GM12878 (cell line): ENCODE data around the gene MUC20. TPM values are rescaled to one million over a fixed set of nuclear protein-coding genes. Genes with fewer than 3 reads are reported as not detected.
"Not testable (repeated sequence)": the region's sequence is repeated elsewhere in the genome, so short reads cannot be mapped to it uniquely, and the experiment has no call there.

Source experiments
- ATAC-seq: fragments of 200-7000 bp; cut with Tn5 transposase; 3 replicates; pipeline ENCODE4 v1.9.1; 2020; ENCODE audit warnings: mild to moderate bottlenecking, moderate library complexity
- Bru-seq: library from RNA; stranded (reverse); fragments of 400-500 nt; gene quantifications from one replicate; lab custom pipeline; 2021; lab: Mats Ljungman, UMichigan
- BruChase-seq, 2 experiments: library from RNA; stranded (reverse); fragments of 400-500 nt; gene quantifications; one replicate each; lab custom pipeline; 2021; lab: Mats Ljungman, UMichigan
- BruUV-seq: library from RNA; stranded (reverse); fragments of 400-500 nt; replicated peaks from 2 replicates; lab custom pipeline; 2021; lab: Mats Ljungman, UMichigan
- CTCF ChIA-PET: fragments of 300-600 bp; sonication (Branson Sonifier 250); formaldehyde crosslinking; extraction: SDS; loops from one replicate; lab custom pipeline; 2021; ENCODE audit warnings: inconsistent platforms; lab: Yijun Ruan, JAX
- POLR2A ChIA-PET: fragments of 350-600 bp; formaldehyde crosslinking; extraction: SDS; loops from one replicate; lab custom pipeline; 2021; ENCODE audit warnings: inconsistent platforms; lab: Charles Lee
- RAD21 ChIA-PET: fragments of 300-600 bp; sonication (Branson Sonifier 250); formaldehyde crosslinking; loops from one replicate; lab custom pipeline; 2023; ENCODE audit warnings: antibody characterized with exemption; ENCODE audit not compliant: unreplicated experiment; lab: Charles Lee
- SMC1A ChIA-PET: fragments of 300-600 bp; sonication (Branson Sonifier 250); formaldehyde crosslinking; loops from one replicate; lab custom pipeline; 2023; ENCODE audit not compliant: unreplicated experiment, uncharacterized antibody; lab: Charles Lee
- DNase-seq: peaks from one replicate; pipeline ENCODE4 v3.0.0-alpha.2; 2011; ENCODE audit warnings: low read depth, low spot score
- FAIRE-seq: peaks from 3 replicates; lab custom pipeline; 2011; peaks lifted over from hg19 to GRCh38; lab: Jason Lieb, UNC
- H2AFZ ChIP-seq: 2 replicates; pipeline ENCODE4 v1.6.0; 2011; ENCODE audit warnings: low read depth, low read length, control low read depth; ENCODE audit not compliant: control insufficient read depth
- H3K27ac ChIP-seq: 2 replicates; pipeline ENCODE4 v1.5.1; 2011; ENCODE audit warnings: control low read depth; ENCODE audit not compliant: control insufficient read depth, insufficient read depth
- H3K27me3 ChIP-seq, 2 experiments: replicated peaks in 1 of 2; 2 replicates each; pipeline versions ENCODE4 v1.6.0 to v1.6.1; 2011; ENCODE audit warnings: low read length in 1 of 2; ENCODE audit not compliant: control insufficient read depth in 2 of 2, insufficient read depth in 2 of 2
- H3K36me3 ChIP-seq, 2 experiments: 2 replicates each; pipeline ENCODE4 v1.5.1; 2011; ENCODE audit warnings: low read length in 1 of 2; ENCODE audit not compliant: control insufficient read depth in 2 of 2, insufficient read depth in 2 of 2
- H3K4me1 ChIP-seq: 2 replicates; pipeline ENCODE4 v1.6.1; 2011; ENCODE audit warnings: mild to moderate bottlenecking, low read length, moderate library complexity, mixed read lengths; ENCODE audit not compliant: control insufficient read depth, insufficient read depth
- H3K4me2 ChIP-seq: 2 replicates; pipeline ENCODE4 v1.6.0; 2011; ENCODE audit warnings: control low read depth; ENCODE audit not compliant: control insufficient read depth, insufficient read depth
- H3K4me3 ChIP-seq: fragments of 200-600 bp; sonication (generic); 2 replicates; pipeline ENCODE4 v1.5.1; 2016
- H3K79me2 ChIP-seq: 2 replicates; pipeline ENCODE4 v1.6.0; 2011; ENCODE audit warnings: low read length; ENCODE audit not compliant: control insufficient read depth, insufficient read depth
- H3K9ac ChIP-seq: 2 replicates; pipeline ENCODE4 v1.8.0; 2011; ENCODE audit warnings: low read length, control low read depth, mixed read lengths; ENCODE audit not compliant: control insufficient read depth, insufficient read depth
- H3K9me3 ChIP-seq: replicated peaks from 3 replicates; pipeline ENCODE4 v1.5.1; 2011; ENCODE audit warnings: mild to moderate bottlenecking, low read length; ENCODE audit not compliant: control insufficient read depth, insufficient read depth
- H4K20me1 ChIP-seq: 2 replicates; pipeline ENCODE4 v1.6.0; 2011; ENCODE audit not compliant: control insufficient read depth, insufficient read depth
- WGBS: methylation state at CpG from one replicate; pipeline ENCODE4 v1.1.6; 2016; ENCODE audit warnings: low lambda C conversion rate; ENCODE audit not compliant: insufficient replicate concordance, insufficient coverage; ENCODE audit errors: missing lambda C conversion rate; 5-methylcytosine and 5-hydroxymethylcytosine counted together
- in situ Hi-C: fragments of 300-500 bp; cut with MboI; formaldehyde crosslinking; loops from 9 replicates; pipeline ENCODE4 v1.14.3; 2018; ENCODE audit warnings: mixed read lengths
- intact Hi-C: fragments of 100-400 bp; cut with micrococcal nuclease; formaldehyde crosslinking; loops from one replicate; pipeline ENCODE4 v1.14.2; 2022; ENCODE audit not compliant: unreplicated experiment
- long read RNA-seq, 2 experiments: library from polyadenylated mRNA; unstranded; transcript quantifications; one replicate each; pipeline ENCODE4 v2.0.0, GENCODE V29; 2019 to 2020
- polyA minus RNA-seq, 3 experiments: library from RNA; depleted of rRNA, polyadenylated mRNA; stranded (reverse); fragments of >200 nt; gene quantifications; 2 replicates each; pipeline ENCODE4 v1.2.3, GENCODE V29; 2011
- polyA plus RNA-seq, 11 experiments: library from polyadenylated mRNA; depleted of rRNA in 4 of 11; unstranded in 6 of 11; stranded (reverse) in 5 of 11; fragments of >200 nt; fragmentation: Nextera tagmentation in 4 of 11; fragmentation: Illumina TruSeq in 1 of 11; extraction: Ambion mirVana in 4 of 11; extraction: Trizol in 1 of 11; gene quantifications; 1 replicate in 1 of 11; 2 replicates in 10 of 11; pipeline versions ENCODE4 v1.2.1 to v1.2.3, GENCODE V29; 2011 to 2016; ENCODE audit warnings: inconsistent platforms in 2 of 11, missing spikeins in 2 of 11, low read depth in 1 of 11
- total RNA-seq, 4 experiments: library from RNA; depleted of rRNA in 3 of 4; stranded (reverse); fragments of >200 nt in 3 of 4; fragmentation: Illumina TruSeq in 1 of 4; extraction: Trizol in 1 of 4; gene quantifications; 2 replicates each; pipeline versions ENCODE4 v1.2.1 to v1.2.3, GENCODE V29; 2013 to 2021

MUC20 gene, protein sequence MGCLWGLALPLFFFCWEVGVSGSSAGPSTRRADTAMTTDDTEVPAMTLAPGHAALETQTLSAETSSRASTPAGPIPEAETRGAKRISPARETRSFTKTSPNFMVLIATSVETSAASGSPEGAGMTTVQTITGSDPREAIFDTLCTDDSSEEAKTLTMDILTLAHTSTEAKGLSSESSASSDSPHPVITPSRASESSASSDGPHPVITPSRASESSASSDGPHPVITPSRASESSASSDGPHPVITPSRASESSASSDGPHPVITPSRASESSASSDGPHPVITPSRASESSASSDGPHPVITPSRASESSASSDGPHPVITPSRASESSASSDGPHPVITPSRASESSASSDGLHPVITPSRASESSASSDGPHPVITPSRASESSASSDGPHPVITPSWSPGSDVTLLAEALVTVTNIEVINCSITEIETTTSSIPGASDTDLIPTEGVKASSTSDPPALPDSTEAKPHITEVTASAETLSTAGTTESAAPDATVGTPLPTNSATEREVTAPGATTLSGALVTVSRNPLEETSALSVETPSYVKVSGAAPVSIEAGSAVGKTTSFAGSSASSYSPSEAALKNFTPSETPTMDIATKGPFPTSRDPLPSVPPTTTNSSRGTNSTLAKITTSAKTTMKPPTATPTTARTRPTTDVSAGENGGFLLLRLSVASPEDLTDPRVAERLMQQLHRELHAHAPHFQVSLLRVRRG
- total RNA-seq (2013; cell fraction: nucleolus; rRNA removed) = 1.7 and 2.4 TPM in 2 replicates
- total RNA-seq (2014; rRNA removed) (0.17 TPM in 1 of 2 replicates, not detected in the other), total RNA-seq (2014; rRNA removed; fragmentation: Illumina TruSeq; extraction: Trizol) (0.18 and 0.22 TPM in 2 replicates), total RNA-seq (2021) (0.13 and 0.46 TPM in 2 replicates), polyA plus RNA-seq (2011; rRNA removed) (0.07 TPM in 1 of 2 replicates, not detected in the other), polyA plus RNA-seq (2014; fragmentation: Illumina TruSeq; extraction: Trizol) (0.38 TPM in 1 of 2 replicates, not detected in the other), polyA plus RNA-seq (2014; fragmentation: Nextera tagmentation; extraction: Ambion mirVana) (under 1 TPM; 0.04 to 0.06 TPM), polyA plus RNA-seq (2014; rRNA removed) (0.13 and 0.80 TPM in 2 replicates), polyA plus RNA-seq (2016; fragmentation: Nextera tagmentation; extraction: Ambion mirVana) (not detected), polyA minus RNA-seq (2011; rRNA and poly(A)+ RNA removed) (0.31 TPM in 1 of 2 replicates, not detected in the other), Bru-seq, nascent RNA (percentile 31 among the genes with signal in this experiment), BruChase-seq, experiment 1, labeled RNA remaining after a 6-hour chase (percentile 62 among the genes with signal in this experiment), BruChase-seq, experiment 2, labeled RNA remaining after a 2-hour chase (percentile 50 among the genes with signal in this experiment)
- 0.47 TPM for polyA plus RNA-seq (2011; ENCODE audit: low read depth)
- 0.09 TPM in 1 of 2 replicates, not detected in the other for polyA plus RNA-seq (2011; cell fraction: cytosol; rRNA removed)
- polyA plus RNA-seq (2011; cell fraction: nucleus; rRNA removed) = 0.19 and 0.63 TPM in 2 replicates
- polyA plus RNA-seq (2012) = 0.39 and 0.50 TPM in 2 replicates
- not detected in 2 replicates for polyA minus RNA-seq (2011; cell fraction: cytosol; rRNA and poly(A)+ RNA removed)
- polyA minus RNA-seq (2011; cell fraction: nucleus; rRNA and poly(A)+ RNA removed) = 0.19 TPM in 1 of 2 replicates, not detected in the other
- long read RNA-seq, experiment 1 = 0 reads
- long read RNA-seq, experiment 2 = 0 reads

DNA sequence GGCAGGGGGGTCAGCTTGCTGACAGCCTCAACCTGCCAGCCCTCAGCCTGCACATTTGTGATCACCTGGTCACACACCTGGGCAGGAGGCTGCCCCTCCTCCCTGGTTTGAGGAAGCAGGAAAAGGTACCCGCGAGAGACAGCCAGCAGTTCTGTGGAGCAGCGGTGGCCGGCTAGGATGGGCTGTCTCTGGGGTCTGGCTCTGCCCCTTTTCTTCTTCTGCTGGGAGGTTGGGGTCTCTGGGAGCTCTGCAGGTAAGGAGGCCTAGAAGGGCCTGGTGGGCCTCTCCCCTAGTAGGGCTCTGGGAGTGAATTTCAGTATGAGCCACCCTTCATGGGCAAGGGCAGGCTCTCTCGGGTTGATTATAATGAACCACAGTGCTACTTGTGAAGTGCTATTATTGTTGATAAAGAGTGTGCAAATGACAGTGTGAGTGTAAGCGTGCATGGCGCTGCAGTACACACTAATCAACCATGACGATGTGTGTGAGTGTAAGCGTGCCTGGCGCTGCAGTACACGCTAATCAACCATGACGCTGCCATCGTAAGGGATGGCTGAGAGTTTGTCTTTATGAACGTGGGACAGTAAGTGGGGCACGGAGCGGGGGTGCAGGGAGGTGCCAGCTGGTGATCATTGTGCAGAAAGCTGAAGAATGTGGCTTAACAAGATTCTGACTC lies at the start of gene MUC20:
TSS of gene MUC20 (plus strand) at position 148 of the 676 bp plus-strand sequence. CDS start at position 178, 30 bp downstream.
- CTCF ChIA-PET = interaction anchor here (1.3 kb wide), 1 partner anchor 130 kb away, joined by 3 read pairs; no protein-coding TSS in a partner anchor
- POLR2A ChIA-PET = interaction anchor here (0.6 kb wide), 1 partner anchor 65 kb away, joined by 4 read pairs; no protein-coding TSS in a partner anchor
- DNase-seq, SMC1A ChIA-PET, H3K4me1 ChIP-seq, H4K20me1 ChIP-seq, FAIRE-seq, in situ Hi-C loops, H2AFZ ChIP-seq, BruUV-seq, H3K9ac ChIP-seq, H3K79me2 ChIP-seq, H3K27ac ChIP-seq, intact Hi-C loops, H3K9me3 ChIP-seq, H3K4me3 ChIP-seq, H3K36me3 ChIP-seq, RAD21 ChIA-PET, ATAC-seq, H3K27me3 ChIP-seq, H3K4me2 ChIP-seq: not testable (repeated sequence)
- WGBS = 57% methylated on average over 13 of the region's 16 CpGs

DNA sequence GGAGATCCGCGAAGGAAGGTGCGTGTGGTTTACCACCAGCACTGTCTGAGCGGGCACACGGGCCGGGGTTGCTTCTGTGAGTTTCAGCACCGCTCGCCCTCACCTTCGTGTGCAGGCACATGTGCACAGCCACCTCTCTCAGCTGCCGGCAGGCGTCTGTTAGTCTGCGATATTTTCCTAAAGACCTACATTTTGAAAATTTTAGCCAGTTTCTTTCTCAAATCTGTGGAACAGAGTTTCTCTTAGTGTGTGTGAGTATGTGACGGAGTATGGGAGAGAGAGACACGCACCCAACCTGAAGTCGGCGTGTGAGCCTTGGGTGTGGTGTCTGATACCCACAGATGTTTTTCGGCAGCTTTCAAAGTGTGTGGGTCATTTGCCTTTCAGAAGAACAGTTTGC lies 49.5 kb upstream of the MUC20 start:
- H3K4me3 ChIP-seq, H3K79me2 ChIP-seq, H3K9ac ChIP-seq, H3K27ac ChIP-seq, CTCF ChIA-PET, RAD21 ChIA-PET, ATAC-seq, H3K9me3 ChIP-seq, in situ Hi-C loops, H3K27me3 ChIP-seq, BruUV-seq, intact Hi-C loops, POLR2A ChIA-PET, DNase-seq, H3K4me2 ChIP-seq, H2AFZ ChIP-seq, FAIRE-seq, H3K36me3 ChIP-seq, H4K20me1 ChIP-seq, H3K4me1 ChIP-seq, SMC1A ChIA-PET: not testable (repeated sequence)
- 92% methylated on average over 12 of the region's 17 CpGs for WGBS

DNA sequence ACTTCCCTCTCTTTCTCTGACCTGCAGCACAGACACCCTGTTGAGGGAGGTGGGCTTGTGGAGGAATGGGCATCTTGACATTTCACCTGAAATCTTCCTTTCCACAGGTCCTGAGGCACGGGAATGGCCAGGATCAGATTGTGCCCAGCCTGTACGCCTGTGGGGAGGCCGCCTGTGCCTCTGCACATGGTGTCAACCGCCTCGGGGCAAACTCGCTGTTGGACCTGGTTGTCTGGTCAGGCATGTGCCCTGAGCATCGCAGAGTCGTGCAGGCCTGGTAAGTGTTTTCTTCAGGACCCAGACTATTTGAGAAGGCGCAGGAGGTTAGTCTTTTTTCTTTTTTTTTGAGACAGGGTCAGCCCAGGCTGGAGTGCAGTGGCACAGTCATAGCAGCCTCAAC lies 47.1 kb upstream of the MUC20 start:
- H3K36me3 ChIP-seq, SMC1A ChIA-PET, POLR2A ChIA-PET, DNase-seq, H3K79me2 ChIP-seq, H3K4me3 ChIP-seq, H3K9me3 ChIP-seq, H3K9ac ChIP-seq, H3K27me3 ChIP-seq, H3K4me1 ChIP-seq, H2AFZ ChIP-seq, CTCF ChIA-PET, RAD21 ChIA-PET, in situ Hi-C loops, FAIRE-seq, H3K27ac ChIP-seq, BruUV-seq, H3K4me2 ChIP-seq, H4K20me1 ChIP-seq, intact Hi-C loops, ATAC-seq: not testable (repeated sequence)
- WGBS = 97% methylated on average over 9 of the region's 9 CpGs
